Measurements from ENCODE around the gene IER3. TPM values are rescaled to one million over a fixed set of nuclear protein-coding genes. Genes with fewer than 3 reads are reported as not detected.

IER3 gene
- total and polyA plus RNA-seq, 12 donors: 1.6 to 136 (median 43.1) TPM

DNA sequence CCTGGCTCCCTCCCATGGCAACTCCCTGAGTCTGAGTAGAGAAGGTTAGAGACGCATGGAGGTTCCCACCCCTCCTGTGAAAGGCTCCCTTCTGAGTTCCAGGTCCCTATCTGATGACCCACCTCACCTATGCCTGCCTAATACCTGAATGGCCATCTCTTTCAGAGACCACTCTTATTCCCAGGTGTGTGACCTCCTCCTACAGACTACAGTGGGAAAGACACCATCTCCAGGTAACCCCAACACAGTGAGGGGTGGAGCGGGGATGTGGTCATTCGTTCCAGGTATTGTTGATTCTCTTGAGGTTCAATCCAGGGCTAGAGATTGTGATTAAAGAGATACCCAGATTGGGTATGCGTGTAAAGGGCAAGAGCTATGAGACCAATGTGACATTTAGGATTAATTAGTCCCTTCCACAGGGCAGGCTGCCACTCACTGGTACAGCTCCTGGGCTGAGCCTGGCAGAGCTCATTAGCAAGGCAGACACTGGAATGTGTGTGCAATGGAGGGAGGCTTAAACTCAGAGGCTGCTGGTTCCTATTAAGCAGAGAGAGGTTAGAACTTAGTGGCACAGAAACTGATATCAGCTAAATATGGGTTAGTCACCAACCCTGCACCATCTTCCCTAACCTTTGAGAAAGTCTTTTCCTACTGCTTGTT, 46.5 kb upstream of the IER3 start:
- H3K4me1 ChIP-seq (replicated peaks in 1 of 2): peaks cover 0 to 14% of the 10 kb centered on the region in 2 donors
- no peak for TF ChIP-seq POLR2A (IDR thresholded peaks at IDR 0.05)
- 95 to 100% (median 95%) methylated on average over 4 of the region's 4 CpGs for WGBS, 4 donors

GRCh38 chr6:30789606-30790005, 45.3 kb upstream of the IER3 start:
- TF ChIP-seq POLR2A (IDR thresholded peaks at IDR 0.05): no peak
- TF ChIP-seq, protein P1, sequence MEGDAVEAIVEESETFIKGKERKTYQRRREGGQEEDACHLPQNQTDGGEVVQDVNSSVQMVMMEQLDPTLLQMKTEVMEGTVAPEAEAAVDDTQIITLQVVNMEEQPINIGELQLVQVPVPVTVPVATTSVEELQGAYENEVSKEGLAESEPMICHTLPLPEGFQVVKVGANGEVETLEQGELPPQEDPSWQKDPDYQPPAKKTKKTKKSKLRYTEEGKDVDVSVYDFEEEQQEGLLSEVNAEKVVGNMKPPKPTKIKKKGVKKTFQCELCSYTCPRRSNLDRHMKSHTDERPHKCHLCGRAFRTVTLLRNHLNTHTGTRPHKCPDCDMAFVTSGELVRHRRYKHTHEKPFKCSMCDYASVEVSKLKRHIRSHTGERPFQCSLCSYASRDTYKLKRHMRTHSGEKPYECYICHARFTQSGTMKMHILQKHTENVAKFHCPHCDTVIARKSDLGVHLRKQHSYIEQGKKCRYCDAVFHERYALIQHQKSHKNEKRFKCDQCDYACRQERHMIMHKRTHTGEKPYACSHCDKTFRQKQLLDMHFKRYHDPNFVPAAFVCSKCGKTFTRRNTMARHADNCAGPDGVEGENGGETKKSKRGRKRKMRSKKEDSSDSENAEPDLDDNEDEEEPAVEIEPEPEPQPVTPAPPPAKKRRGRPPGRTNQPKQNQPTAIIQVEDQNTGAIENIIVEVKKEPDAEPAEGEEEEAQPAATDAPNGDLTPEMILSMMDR (IDR thresholded peaks at IDR 0.05): no peak
- Histone ChIP-seq H3K27ac (no peak overlapping the region), H3K4me3 (no peak overlapping the region), H3K9me3 (replicated peaks in 1 of 3) (no peaks in the 10 kb centered on the region), H3K4me1 (replicated peaks in 1 of 2) (peaks cover 0 to 14% of the 10 kb centered on the region in 2 donors), H3K27me3 (no peaks in the 10 kb centered on the region), H3K36me3 (replicated peaks in 1 of 2) (no peaks in the 10 kb centered on the region)
- intact Hi-C loops (cut with DNase I): no loop called here
- no peak for DNase-seq
- WGBS, 4 donors: 0 to 48% (median 25%) methylated on average over 1 of the region's 1 CpG

More for the DNA sequence above, 46.5 kb upstream of the IER3 start:
- Histone ChIP-seq H3K27ac (no peak overlapping the region), H3K9me3 (replicated peaks in 1 of 3) (no peaks in the 10 kb centered on the region), H3K4me3 (no peak overlapping the region), H3K27me3 (no peaks in the 10 kb centered on the region), H3K36me3 (replicated peaks in 1 of 2) (no peaks in the 10 kb centered on the region)
- intact Hi-C loops (cut with DNase I): no loop called here
- no peak for DNase-seq

GRCh38 chr6:30787954-30788353, 43.6 kb upstream of the IER3 start:
- no peaks in the 10 kb centered on the region for H3K9me3 ChIP-seq (replicated peaks in 1 of 3)
- TF ChIP-seq POLR2A (IDR thresholded peaks at IDR 0.05): no peak
- H3K27me3 ChIP-seq: no peaks in the 10 kb centered on the region
- peaks cover 0 to 1% of the 10 kb centered on the region in 2 donors for H3K4me1 ChIP-seq (replicated peaks in 1 of 2)
- intact Hi-C loops (cut with DNase I): no loop called here
- DNase-seq: peak in 1 of 7 donors; percentile 33
- WGBS, 4 donors: 44 to 60% (median 46%) methylated on average over 4 to 5 of the region's 5 CpGs
- no peak overlapping the region for H3K4me3 ChIP-seq
- no peaks in the 10 kb centered on the region for H3K36me3 ChIP-seq (replicated peaks in 1 of 2)
- peak overlapping the region in 1 of 5 donors; percentile 75 for H3K27ac ChIP-seq

- H3K4me1 ChIP-seq (replicated peaks in 1 of 2): peaks cover 30 to 54% of the 10 kb centered on the region in 2 donors
- H3K27me3 ChIP-seq: no peaks in the 10 kb centered on the region
- H3K36me3 ChIP-seq (replicated peaks in 1 of 2): no peaks in the 10 kb centered on the region
- no peak overlapping the region for H3K4me3 ChIP-seq
- DNase-seq: peak in 1 of 7 donors; percentile 40
- no peak for TF ChIP-seq POLR2A (IDR thresholded peaks at IDR 0.05)
- TF ChIP-seq, protein P1 (IDR thresholded peaks at IDR 0.05): no peak
- no peaks in the 10 kb centered on the region for H3K9me3 ChIP-seq (replicated peaks in 1 of 3)
- intact Hi-C loops (cut with DNase I): loop anchor here in 1 of 2 donors (5.0 kb wide), 1 partner anchor 35 kb away; no protein-coding TSS in a partner anchor
- H3K27ac ChIP-seq: peak overlapping the region; percentile 87 to 98 (median 93)
Measured at GRCh38 chr6:30782425-30783014, 38.2 kb upstream of the IER3 start.

- no peaks in the 10 kb centered on the region for H3K36me3 ChIP-seq (replicated peaks in 1 of 2)
- TF ChIP-seq POLR2A (IDR thresholded peaks at IDR 0.05): peak in 1 of 2 donors; percentile 60
- TF ChIP-seq, protein P1 (IDR thresholded peaks at IDR 0.05): no peak
- H3K4me3 ChIP-seq: no peak overlapping the region
- no peaks in the 10 kb centered on the region for H3K27me3 ChIP-seq
- 2 to 4% (median 3%) methylated on average over 13 of the region's 13 CpGs for whole genome bisulfite sequencing, 4 donors
- peak overlapping the region; percentile 87 to 98 (median 93) for H3K27ac ChIP-seq
- intact Hi-C loops (cut with DNase I): loop anchor here in 1 of 2 donors (5.0 kb wide), 1 partner anchor 35 kb away; no protein-coding TSS in a partner anchor
- peak; percentile 98 to 99 (median 99) for DNase-seq
- H3K9me3 ChIP-seq (replicated peaks in 1 of 3): no peaks in the 10 kb centered on the region
- peaks cover 30 to 55% of the 10 kb centered on the region in 2 donors for H3K4me1 ChIP-seq (replicated peaks in 1 of 2)
Measured at GRCh38 chr6:30781743-30782424, 37.5 kb upstream of the IER3 start.
